GM18499 (cell line): ENCODE measurements around the gene ZMPSTE24.

Source experiments
- ATAC-seq: cut with Tn5 transposase; IDR thresholded peaks from one replicate; pipeline ENCODE4 v1.9.1; 2021; ENCODE audit warnings: moderate number of reproducible peaks; ENCODE audit not compliant: insufficient read depth, unreplicated experiment

The ZMPSTE24 gene

DNA sequence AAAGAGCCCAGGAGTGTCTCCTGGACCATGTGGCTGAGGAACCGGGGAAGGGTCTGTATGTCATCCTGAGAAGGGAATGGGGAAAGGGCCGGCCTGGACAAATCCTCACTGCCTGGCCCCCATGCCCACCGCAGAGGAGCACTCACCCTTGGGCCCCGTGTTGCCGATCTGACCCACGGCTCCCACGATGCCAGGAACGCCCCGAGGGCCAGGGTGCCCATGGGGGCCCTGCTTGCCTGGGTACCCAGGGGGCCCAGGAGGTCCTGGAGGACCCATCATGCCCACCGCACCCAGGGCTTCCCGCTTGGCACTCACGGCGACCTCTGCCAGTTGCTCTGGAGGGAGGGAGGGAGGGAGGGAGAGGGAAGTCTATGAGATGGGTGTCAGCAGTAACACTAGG is 44.4 kb downstream of the ZMPSTE24 start:
- ATAC-seq, result no peak

DNA sequence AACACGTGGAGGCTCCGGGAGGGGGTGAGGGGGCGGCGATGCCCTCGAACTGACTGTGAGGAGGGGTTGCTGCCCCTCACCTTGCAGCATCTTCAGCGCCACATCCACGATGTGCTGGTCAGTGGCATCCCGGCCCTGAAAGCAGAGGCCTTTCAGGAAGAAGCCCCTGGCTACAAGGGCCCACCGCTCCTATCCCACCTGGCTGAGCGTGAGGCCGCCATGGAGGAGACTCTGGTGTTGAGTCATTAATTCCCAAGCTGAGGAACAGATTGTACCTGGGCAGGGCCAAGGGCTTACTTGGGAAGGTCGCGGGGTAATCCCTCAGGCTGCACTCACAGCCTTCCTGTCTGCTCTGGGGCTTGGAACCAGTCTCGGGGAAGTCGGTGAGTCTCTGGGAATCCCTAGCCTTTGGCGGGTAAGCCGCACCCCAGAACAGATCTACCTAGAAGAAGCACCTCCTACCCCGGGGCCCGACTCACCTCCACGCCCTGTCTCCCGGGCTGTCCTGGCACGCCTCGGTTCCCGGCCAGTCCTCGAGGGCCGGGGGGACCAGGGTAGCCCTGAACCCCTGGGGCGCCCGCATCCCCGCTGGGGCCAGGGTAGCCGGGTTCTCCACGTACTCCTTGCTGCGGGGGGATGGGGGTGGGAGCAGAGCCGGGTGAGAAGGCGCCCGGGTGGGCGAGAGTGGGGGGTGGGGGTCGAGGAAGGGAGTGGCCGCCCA is 45.2 kb downstream of the ZMPSTE24 start:
- no peak for ATAC-seq

DNA sequence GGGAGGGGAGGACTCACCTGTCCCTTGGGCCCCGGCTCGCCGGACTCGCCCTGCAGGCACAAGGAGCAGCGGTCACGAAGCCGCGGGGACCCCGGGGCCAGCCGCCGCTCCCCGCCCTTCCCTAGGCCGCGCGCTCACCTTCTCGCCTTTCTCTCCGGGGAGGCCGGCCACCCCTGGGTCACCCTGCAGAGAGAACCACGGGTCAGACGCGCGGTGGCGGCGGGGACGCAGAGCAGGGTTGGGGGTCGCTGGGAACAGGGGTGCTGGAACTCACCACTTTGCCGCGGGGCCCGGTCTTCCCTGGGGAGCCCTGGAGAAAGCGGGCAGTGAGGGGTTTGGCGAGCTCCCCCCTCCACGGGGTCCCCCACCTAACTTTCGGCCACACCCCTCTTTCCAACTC is 45.8 kb downstream of the ZMPSTE24 start:
- no peak for ATAC-seq

DNA sequence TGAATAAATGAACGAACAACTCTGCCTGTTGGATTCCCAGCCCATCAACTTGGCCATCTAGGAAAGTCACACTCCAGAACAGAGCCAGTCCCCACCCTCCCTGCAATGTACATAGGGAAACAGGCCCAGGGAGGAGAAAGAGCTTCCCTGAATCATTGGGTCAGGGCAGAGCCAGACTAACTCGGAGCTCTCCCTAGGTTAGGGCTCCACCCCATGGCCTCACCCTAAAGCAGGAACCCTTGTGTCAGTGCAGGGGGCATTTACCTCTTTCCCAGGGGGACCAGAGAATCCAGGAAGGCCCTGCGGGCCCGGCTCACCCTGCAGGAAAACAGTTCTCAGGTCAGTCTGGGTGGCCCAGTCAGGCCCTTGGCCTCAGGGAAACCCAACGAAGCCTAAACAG is 47.4 kb downstream of the ZMPSTE24 start:
- ATAC-seq, result no peak

DNA sequence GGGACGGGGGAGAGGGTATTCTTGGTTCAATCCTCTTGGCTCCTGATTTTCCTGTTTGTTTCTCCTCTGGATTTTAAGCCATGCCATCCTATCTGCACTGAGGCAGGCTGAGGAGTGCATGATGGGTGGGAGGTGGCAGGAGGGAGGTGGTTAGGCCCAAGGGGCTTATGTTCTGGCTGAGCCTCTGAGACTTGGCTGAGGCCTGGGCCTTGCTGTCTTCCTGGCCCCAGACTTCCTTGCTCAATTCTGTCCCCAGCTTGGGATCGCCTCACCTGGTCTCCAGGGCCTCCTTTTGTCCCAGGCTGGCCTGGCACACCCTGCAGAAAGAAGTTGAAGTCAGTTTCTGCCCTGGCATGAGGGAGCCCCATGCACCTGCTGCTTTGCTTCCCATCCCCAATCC is 47.8 kb downstream of the ZMPSTE24 start:
- no peak for ATAC-seq

DNA sequence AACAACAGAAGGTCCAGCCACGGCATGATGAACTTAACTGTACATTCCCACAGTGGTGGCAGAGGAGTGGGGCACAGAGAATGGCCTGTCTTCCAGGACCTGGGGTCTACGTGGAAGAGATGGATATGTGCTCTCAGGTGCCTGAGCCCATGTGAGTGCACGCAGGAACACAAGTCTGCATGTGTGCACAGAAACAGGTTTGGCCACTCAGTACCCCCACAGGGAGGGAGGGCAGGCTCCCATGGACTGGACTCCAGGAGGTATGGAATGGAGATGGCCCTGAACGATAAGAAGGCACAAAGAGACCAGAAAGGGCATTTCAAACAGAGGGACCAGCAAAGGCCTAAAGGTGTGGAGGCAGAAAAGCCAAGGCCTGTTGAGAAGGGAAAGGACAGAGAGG is 48.3 kb downstream of the ZMPSTE24 start:
- no peak for ATAC-seq

DNA sequence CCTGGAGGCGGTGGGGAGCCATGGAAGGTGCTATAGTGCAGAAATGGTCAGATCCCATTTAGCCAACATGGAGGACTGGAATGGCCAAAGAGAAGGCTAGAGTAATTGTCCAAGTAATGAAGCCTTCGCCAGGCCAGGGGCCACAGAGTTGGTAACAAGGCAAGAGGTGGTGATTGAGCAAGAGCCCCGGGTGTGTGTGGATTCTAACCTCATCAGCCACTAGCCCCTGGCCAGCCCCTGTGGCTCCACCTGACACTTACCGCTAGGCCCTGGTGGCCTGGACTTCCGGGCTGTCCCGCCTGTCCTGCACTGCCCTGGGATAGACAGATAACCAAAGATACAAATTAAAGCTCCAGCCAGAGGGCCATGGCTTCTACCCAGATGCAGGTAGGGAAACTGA is 49.1 kb downstream of the ZMPSTE24 start:
- ATAC-seq, result no peak

DNA sequence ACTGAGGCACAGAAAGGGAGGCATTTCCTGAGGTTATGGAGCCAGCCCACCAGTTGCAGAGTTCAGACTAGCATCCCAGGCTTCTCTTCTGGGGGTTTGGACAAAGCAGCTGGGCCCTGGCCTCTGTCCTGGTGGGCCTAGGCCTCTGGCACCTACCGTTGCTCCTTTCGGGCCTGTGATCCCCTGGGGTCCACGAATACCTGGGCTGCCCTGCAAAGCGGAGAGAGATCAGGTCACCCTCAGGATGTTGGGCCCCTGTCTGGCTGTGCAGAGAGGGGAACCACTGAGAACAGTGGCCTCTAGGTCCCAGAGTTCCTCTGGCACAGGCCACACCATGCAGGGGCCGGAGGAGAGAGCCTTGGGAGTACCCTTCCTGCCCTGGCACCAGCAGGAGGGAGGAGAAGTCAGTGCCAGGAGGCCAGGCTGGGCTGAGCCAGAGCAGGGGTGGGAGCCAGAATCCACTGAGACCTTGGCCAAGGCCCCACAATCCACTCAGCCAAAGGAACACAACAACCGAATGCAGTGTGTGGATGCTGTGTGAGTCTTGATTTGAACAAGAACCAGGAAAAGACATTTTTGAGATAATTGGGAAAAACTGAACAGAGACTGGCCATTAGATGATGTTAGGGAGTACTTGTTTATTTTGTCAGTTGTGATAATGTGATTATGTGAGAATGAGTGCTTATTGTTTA is 50.1 kb downstream of the ZMPSTE24 start:
- no peak for ATAC-seq

DNA sequence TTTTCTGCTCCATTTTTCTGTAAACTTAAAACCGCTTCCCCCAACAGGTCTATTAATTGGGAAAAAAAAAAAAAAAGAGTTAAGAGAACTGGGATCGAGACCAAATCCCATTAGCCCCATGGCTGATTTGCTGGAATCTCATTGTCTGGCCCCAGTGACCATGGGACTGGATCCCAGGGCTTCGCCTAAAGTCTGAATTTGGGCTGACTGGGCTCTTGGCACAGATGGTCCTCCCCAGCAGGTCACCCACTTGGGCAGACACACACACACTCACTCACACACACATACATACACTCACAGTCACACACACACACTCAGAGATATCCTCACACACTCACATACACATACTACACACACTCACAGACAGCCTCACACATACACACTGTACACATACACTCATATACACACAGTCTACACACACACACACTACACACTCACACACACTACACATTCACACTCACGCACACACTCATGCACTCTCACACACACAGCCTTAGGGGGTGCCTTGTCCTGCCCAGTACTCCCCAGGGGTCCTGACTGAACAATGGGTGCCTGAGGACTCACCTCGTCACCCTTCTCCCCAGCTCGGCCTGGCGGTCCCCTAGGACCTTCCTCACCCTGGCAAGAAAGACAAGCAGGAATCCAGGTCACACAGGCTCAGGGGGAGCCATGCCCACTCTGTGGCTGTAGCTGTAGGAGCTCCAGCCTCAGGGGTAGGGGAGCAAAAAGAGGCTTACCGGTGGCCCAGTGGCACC is 51.5 kb downstream of the ZMPSTE24 start:
- ATAC-seq, result no peak

DNA sequence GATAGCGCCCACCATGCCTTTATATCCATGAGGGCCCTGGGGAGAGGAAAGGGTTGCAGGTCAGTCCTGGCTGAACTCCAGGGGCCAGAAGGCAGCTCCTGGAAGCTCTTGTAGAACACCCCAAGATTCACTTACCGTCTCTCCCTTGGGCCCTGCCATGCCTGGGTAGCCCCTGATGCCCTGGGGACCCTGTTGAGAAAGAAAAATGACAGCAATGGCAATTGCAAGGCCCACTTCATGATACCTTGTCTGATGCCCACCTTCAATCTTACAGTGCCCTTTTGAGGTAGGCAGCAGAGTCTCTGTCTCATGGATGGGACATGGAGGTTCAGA is 52.1 kb downstream of the ZMPSTE24 start:
- ATAC-seq, result no peak

DNA sequence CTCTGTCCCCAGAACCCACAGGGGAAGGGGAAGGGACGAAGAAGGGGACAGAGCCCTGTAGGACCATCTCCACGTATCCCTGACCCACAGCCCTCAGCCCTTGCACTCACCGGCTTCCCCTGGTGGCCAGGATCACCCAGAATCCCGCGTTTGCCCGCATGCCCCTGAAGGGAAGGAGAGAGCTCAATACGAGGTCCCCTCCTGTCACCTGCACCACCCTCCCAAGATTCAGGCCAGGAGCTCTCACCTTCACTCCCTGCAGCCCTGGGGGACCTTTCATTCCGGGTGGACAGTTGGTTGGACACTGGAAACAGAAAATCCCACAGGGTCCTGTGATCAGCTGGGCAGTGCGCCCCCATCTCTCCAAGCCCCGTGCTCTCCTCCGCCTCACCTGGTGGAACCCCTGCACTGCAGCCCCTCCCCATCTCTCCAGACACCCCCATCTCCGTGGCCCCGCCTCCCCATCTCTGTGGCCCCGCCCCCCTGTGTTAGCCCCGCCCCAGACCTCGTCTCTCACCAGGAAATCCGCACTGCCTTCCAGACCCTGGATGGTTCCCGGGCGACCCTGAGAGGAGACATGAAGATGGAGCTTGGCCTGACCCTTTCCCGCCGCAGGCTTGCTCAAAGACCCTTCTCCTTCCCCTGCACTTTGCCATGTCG is 53.1 kb downstream of the ZMPSTE24 start:
- ATAC-seq, result no peak

DNA sequence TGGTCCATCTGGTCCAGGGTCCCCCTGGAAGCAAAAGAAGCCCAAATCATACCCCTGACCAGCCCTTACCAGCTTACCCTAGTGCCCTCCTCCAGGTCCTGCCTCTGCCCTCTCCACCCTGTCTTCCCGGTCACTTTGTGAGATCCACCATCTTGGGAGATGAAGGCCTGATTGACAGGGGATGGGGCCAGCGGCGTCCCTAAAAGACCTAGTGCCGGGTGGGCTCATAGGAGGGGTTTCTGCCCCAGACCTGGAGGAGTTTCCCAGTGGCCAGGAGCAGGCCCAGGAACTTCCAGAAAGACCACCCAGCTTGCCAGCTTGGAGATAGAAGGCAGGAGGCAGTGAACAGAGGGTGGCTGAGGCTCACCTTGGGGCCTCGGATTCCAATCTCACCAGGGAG is 53.7 kb downstream of the ZMPSTE24 start:
- no peak for ATAC-seq

DNA sequence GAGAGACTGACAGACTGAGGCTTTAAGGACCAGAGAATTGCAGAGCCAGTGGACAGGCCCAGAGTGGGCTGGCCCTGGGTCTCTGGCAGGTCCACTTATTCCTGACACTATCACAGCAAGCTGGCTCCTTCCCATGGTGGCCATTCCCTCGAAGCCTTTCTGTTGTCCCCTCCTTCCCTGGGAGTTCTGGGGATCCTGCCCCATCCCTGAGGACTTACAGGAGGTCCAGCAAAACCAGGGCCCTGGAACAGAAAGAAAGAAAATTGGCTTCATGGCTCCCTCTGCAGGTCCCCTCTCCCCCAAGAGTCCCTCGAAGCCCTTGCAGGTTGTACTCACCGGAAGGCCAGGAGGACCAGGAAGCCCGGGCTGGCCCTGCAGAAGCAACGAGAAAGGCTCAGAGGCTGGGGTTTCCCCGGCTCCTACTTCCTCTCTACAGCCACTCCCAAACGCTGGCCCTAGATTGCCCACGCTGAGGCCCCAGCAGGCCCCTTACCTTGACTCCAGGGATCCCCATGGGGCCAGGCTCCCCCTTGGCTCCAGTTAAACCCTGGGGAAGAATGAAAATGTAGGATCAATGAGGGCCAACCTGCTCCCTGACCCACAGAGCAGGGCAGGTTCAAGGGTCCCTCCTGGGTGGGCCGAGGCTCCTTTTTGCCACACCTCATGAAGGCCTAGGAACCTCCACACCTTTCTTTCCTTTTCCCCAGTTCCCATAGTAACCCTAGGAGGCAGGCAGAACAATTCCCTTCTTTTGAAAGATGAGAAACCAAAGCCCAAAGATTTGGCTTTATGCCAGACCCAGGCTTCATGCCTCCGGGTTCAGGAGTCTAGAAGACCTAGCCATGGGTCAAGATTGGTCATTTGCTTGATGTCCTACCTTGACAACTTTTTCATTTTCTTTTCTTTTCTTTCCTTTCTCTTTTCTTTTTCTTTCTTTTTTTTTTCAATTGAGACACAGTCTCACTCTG is 54.5 kb downstream of the ZMPSTE24 start:
- no peak for ATAC-seq

DNA sequence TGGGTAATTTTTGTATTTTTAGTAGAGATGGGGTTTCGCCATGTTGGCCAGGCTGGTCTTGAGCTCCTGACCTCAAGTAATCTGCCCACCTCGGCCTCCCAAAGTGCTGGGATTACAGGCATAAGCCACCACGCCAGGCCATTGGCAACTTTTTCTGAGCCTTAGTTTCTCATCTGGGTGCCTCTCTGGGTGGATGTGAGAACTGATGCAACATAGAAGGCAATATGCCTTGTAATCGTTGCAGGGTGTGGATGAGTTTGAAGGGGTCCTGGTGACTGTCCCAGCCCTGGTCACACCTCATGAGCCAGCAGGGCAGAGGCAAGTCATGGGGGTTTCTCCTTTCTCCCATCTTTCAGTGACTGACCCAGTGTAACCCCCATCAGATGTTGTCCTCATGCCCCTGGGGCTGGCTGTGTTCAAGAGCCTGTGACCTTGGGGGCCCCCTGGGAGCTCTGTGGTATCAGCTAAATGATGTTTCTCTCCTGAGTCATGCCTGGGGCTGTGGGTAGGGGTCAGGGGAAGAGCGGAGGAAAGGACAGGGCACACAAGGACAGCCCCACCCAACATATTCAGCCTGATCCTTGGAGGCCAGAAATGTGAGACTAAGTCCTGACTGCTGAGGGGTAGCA is 55.4 kb downstream of the ZMPSTE24 start:
- ATAC-seq, result no peak

DNA sequence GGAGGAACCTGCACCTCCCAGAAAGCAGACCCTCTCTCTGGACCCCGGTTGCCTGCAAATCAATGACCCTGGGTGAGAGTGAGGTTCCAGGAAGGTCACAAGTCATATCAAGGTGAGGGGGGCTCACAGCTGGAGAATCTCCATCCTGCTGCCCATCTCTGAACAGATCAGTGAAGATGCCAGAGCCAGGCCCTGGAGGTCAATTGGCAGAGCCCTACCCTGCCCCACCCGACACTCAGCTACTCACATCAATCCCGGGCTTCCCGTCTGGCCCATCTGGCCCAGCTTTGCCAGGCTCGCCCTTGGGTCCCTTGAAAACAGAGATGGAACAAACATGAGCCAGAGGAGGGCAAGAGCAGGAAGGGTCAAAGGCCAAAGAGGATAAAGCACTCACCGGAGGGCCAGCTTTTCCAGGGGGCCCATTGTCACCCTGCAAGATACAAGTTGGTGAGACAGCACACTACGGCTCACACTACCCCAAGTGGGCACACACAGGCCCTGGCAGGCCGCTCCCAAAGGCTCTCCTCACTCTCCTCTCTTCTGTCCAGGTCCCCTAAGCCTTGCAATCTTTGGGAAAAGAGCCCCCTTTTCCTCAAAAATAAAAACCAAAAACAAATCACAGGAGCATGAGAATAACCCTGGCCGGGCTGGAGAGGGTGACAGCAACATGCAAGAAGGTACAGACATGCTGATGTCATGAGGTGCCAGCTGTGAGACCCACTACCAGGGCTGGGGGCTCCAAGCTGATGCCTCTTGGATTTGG is 56.1 kb downstream of the ZMPSTE24 start:
- ATAC-seq, result no peak

DNA sequence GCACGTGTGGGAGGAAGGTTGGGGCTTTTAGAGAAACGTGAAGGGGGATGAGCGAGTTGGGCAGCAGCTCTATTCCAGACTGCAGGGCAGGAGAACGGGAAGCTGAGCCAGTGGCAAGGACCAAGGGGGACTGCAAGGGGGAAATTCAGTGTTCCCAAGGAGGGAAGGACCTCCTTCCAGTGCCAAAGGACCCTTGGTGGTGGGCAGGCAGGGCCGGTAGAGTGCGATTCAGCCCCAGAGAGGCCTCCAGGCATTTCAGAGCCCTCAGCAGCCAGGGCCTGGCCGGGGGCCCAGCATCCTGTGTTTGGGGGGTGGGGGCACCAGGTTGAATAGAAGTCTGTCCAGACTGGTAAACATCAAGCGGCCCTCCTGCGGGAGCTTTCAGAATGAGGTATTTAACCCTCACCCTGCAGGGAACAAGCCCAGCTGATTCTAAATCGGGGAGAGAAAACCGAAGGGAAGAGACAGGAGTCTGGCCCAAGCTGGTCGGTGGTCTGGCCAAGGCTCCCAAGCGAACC is 56.7 kb downstream of the ZMPSTE24 start:
- ATAC-seq, result no peak

DNA sequence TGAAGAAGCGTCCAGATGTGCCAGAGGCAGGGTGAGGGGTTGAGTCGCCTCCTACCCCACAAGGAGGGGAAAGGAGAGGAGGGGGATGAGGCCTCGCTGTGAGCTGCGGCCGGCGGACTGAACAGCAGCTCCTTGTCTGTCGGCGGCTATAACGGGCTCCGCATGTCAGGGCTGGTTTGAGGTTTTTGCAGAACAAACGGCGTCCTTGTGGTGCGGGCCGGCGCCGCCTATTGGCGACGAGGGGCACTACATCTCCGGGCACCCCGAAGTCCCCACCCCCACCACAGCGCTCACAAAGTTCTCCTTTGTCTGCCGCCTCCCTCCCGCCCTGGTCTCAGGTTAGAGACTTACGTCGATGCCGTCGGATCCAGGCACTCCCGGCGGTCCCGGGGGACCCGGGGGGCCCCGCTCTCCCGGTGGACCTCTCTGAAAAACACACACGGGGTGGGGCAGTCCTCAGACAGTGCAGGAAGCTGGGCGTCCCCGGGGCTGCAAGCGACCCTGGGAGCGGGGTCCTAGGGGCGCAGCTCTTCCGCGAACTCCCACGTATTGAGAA is 57.3 kb downstream of the ZMPSTE24 start:
- no peak for ATAC-seq
